H54 (cell line): ENCODE data around the gene PRKCH.

Experiments
- DNase-seq: peaks from one replicate; pipeline ENCODE4 v3.0.0; 2011; ENCODE audit warnings: low spot score, mixed read lengths; ENCODE audit not compliant: insufficient read length
- FAIRE-seq: peaks from 3 replicates; lab custom pipeline; 2011; peaks lifted over from hg19 to GRCh38; lab: Jason Lieb, UNC
- POLR2A ChIP-seq: IDR thresholded peaks from 2 replicates; pipeline ENCODE4 v1.6.1; 2011; ENCODE audit warnings: low read depth, mild to moderate bottlenecking, low read length

PRKCH gene

DNA sequence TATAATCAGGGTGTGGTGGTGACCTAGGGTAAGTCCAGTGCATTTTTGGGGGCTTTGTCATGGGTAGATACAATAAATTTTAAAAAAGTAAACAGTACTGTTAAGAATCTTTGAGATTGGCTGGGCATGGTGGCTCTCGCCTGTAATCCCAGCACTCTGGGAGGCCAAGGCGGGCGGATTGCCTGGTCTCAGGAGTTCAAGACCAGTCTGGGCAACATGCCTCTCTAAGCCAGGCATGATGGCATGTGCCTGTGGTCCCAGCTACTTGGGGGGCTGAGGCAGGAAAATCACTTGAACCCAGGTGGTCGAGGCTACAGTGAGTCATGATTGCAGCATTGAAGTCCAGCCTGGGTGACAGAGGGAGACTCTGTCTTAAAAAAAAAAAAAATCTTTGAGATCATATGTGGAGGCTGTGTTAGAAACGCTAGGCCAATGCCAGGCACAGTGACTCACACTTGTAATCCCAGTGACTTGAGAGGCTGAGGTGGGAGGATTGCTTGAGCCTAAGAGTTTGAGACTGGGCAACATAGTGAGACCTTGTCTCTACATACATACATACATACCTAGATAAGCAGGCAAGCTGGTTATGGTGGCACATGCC lies 67.7 kb downstream of the PRKCH start:
- FAIRE-seq = no peak
- no peak for TF ChIP-seq POLR2A
- no peak for DNase-seq

DNA sequence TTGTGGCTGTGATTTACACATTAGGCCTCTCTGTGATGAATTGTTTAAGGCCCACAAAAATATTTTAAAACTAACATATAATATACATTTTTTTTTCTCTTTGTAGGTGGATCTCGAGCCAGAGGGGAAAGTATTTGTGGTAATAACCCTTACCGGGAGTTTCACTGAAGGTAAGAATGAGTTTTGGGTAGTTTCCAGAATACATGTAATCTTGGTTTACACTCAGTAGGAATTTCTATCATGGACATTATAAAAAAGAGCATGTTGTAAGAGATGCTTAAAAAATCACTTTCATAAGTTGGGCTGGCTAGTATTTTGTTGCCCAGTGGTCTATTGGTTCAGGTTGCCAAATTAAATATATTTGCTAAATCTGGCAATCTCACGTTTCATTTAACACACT lies 69.7 kb downstream of the PRKCH start:
- TF ChIP-seq POLR2A = no peak
- DNase-seq (no peak), FAIRE-seq (no peak)

DNA sequence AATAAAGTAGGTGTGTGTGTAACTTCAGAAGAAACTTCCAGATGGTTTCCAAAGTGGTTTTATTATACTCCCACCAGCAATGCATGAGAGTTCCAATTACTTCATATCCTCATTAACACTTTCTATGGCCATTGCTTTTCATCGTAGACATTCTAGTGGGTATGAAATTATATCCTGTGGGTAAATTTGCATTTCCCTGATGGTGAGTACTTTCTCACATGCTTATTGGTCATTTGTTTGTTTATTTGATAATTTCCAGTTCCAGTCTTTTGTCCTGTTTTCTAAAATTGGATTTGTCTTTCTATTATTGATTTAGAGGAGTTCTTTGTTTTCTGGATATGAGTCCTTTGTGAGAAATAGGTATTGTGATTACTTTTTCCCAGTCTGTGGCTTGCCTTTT lies 70.9 kb downstream of the PRKCH start:
- DNase-seq (no peak), FAIRE-seq (no peak)
- no peak for TF ChIP-seq POLR2A

DNA sequence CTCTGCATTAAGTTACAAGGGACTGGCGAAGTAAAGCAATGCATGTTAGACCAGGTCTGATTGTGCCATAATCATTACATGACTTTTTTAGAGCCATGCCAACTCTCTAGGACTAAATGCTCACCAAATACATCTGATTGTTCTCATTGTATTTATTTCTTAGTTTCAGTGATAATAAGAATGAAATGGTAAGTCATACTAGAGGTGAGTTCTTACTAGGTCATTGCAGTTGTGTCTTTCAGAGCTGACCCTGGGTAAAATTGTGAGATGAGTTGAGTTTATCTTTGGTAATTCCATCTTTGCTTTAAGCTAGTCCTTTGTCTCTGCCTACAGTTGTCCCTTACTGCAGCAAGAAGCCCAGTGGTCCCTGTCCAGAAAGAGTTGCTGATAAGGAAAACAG lies 73.2 kb downstream of the PRKCH start:
- FAIRE-seq (no peak), DNase-seq (no peak)
- no peak for TF ChIP-seq POLR2A

DNA sequence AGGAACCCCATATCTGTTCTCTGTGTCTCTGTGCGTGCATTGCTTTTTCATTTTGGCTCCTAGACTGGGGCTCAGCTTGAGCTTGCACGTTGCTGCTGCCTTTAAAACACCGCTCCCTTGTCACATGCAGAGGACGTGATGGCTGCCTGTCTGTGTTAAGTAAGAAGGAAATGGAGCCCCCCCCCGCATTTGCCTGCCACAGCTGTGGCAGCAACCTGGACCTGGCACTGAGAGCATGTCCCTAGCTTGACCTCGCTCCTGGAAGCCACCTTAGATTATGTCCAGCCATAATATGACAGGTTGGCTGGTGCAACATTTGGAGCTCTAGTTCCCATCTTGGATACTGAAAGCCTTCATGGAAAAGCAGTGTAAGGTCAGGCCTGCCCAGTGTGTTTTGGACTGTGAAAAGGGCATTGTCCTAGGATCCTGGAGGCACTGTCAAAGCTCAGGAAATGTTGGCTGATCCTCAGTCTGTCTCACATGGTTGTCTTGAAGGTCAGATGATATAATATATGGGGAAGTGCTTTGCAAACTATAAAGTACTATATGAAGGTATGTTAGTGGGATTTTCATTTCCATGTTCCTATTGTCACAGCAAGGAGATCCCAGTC lies 73.8 kb downstream of the PRKCH start:
- DNase-seq (no peak), FAIRE-seq (no peak)
- TF ChIP-seq POLR2A = no peak

DNA sequence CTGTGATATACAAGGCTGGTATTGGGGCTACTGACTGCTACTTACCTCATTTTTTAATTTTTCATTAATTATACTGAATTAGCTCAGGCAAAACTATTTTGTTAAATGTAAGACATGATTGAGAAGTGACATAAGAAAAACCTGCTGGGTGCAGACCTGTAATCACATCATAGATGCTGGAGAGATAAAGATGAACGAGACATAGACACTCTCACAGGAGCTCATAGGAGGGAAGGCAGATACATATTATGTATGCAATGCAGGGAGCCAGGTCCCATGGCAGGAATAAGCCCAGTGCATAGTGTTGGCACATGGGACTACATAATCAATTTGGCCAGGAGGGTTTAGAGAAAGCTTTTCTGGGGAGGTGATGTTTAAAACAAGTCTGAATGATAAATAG lies 74.9 kb downstream of the PRKCH start:
- TF ChIP-seq POLR2A = no peak
- no peak for FAIRE-seq

DNA sequence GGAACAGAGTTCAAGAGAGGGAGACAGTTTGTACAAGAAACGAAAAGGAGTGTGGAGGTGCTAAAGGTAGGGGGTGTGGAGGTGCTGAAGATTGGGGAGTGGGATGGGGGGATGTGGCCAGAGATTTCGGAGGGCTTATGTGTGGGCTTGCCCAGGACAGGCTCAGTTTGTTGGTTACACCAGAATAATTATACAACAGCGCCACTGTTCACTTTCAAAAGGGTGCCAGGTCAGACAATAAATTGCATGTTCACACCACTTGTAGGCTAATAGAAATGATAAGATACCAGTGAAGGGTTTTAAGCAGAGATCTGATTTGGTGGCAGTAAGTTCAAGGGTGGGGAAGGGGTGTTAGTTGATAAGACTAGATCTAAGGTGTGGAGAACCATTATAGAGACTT lies 75.3 kb downstream of the PRKCH start:
- FAIRE-seq = no peak
- TF ChIP-seq POLR2A = no peak
- DNase-seq = no peak

More for the DNA sequence above, 74.9 kb downstream of the PRKCH start:
- no peak for DNase-seq

DNA sequence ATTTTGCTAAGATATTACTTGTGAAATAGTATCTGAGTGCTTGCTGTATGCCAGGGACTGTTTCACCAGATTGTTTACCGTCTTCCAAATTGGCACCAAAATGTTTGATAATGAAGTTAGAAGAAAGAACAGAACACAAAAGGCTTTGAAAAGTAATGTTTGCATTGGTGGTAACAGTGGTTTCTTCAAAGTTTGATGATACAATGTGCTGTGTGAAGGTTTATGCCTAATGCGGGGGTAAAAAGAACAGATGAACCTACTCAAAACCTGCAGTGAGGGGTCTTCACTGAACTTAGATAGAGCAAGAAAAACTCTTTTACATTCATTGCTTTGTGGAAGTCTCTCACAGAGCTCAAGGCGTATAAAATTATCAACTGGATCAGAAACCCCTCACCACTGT lies 76.2 kb downstream of the PRKCH start:
- no peak for FAIRE-seq
- DNase-seq = no peak
- no peak for TF ChIP-seq POLR2A

DNA sequence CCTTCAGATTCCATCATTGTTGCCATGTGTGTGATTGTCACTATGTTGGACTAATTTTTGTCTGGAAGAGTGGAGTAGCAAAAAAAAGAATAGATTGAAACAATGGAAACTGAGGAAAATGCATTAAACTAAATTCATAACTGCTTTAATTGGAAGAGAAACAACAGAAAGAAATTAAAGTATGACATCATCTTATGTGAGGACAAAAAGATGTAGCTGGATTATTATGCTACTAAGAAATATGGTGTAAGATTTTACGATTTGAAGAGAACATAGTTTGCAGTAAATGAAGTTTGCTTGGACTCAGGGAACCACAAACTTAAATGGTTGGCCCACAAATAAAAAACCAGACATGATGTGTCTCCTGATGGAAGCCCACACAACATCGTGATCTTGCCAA lies 76.8 kb downstream of the PRKCH start:
- TF ChIP-seq POLR2A = no peak
- no peak for DNase-seq
- no peak for FAIRE-seq

DNA sequence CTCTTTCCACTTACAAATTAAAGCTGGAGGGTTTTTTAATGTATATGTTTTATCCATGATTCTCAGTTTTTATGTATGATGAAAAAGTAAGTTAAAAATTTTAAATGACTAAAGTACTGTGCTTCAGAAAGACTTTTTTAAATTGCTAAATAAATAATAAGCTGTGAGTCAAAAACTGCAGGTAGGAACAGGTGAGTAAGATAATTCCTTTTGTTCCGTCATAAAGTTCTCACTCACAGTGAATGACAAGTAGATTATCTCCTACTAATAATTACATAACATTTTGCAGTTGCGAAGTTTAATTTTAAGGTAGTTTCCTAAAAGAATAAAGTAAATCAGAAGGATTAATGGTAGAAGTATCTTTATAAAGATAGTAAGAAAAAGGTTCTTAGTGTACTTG lies 78.0 kb downstream of the PRKCH start:
- no peak for FAIRE-seq
- TF ChIP-seq POLR2A = no peak
- DNase-seq = no peak

DNA sequence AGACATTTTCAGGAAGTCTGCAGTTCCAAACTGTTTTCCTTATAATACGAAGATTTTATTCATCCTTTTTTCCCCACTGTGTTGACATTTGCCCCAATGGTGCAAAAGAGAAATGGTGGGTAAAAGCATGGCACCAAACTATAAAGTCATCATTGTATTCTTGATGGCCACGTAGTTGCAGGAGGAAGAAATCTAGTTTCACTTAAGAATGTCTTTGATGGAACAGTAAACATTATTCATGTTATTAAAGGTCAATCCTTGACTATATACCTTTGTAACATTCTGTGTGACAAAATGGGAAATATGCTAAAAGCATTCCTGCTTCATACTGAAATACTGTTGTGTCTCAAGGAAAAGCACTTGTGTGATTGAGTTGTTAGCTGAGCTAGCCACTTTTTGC lies 80.1 kb downstream of the PRKCH start:
- DNase-seq (no peak), FAIRE-seq (no peak)
- no peak for TF ChIP-seq POLR2A

DNA sequence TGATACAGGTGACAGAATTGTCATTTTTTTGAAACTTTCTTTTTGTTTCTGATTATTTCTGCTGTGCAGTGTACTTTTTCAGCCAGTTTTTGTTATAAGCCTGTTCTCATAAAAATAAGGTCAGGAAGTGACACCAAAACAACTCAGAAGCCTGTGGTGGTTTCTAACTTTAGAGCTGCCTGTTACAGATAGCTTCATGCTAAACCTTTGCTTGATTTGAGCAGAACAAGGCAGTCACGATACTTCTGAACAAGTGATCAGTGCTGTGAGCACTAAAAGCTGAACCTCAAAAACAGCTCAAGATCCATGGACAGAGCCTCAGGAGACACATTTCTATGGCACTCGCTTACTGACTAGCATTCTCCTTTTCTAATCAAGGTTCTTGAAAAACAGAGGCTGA lies 82.0 kb downstream of the PRKCH start:
- FAIRE-seq (no peak), DNase-seq (no peak)
- TF ChIP-seq POLR2A = no peak

DNA sequence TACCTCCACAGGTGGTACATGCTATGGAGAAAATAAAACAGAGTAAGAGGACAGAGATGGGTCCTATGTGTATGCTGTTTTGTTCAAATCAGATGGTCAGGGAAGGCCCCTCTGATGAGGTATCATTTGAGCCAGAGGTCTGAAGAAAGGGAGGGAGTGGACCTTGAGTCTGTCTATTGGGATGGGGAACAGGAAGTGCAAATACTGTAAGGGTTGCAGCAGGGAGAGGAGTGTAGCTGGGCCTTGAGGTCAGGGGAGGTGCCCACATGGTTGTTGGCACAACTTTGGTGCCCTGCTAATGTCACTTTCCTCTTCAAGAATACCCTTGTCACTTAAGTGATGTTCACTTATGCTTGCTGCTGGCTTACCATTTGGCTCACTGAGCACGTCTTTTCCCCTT lies 83.3 kb downstream of the PRKCH start:
- FAIRE-seq (no peak), DNase-seq (no peak)
- no peak for TF ChIP-seq POLR2A

DNA sequence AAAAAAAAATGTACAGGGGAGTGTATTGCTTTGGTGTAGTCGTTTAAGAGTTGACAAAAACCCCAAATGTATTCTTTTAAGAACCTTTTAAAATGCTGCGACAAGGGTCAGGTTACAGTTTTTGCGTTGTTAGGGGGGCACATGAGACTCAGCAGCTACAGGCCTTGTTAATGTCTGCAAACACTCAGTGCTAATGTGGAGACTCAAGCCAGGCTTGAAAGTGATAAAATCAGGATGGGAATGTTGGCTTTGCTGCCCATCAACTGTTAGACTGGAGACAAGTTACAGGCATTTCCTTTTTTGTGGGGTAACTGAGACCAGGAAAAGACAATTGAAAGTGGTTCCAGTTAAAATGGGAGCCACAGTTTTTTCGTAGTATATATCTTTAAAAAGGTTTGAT lies 84.8 kb downstream of the PRKCH start:
- FAIRE-seq = no peak

DNA sequence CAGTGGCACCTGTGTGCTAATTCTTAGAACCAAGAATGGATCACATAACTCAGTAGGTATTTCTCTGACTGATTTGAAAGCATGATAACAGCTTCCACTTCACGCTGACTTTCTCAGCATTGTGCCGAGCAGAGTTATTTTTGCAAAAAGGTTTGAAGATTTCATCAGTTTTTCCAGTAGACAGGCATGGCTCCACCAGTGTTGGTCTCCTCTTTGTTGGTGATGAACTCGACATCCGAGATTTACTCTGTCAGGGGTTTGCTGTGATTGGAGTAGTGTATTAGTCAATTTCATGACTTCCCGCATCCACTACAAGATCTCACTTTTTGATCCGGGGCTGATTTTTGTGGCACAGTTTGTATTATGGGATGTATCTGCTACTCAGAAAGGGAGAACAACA lies 85.3 kb downstream of the PRKCH start:
- FAIRE-seq (no peak), DNase-seq (no peak)
- no peak for TF ChIP-seq POLR2A

More for the DNA sequence above, 84.8 kb downstream of the PRKCH start:
- DNase-seq = no peak
- TF ChIP-seq POLR2A = no peak
